ENCODE data around the gene FAM227B. TPM values are rescaled to one million over a fixed set of nuclear protein-coding genes. Genes with fewer than 3 reads are reported as not detected.
"Not testable (repeated sequence)": the region's sequence is repeated elsewhere in the genome, so short reads cannot be mapped to it uniquely, and the experiment has no call there.

FAM227B gene
- polyA plus RNA-seq, 1 donor from 2014 or later, result 13.3 TPM

GRCh38 chr15:49421991-49422390, 198.6 kb downstream of the FAM227B start:
- Mint-ChIP-seq H3K4me3 (peak overlapping the region in 2 of 4 donors; percentile 5 to 18), H3K27ac (peak overlapping the region in 2 of 3 donors; percentile 12 to 46), H3K4me1 (peaks cover 3 to 4% (median 3%) of the 10 kb centered on the region in 3 donors), H3K9me3 (no peaks in the 10 kb centered on the region), H3K27me3 (no peaks in the 10 kb centered on the region), H3K36me3 (no peaks in the 10 kb centered on the region)

- no peak overlapping the region for H3K27ac Mint-ChIP-seq
- peaks cover 3 to 4% (median 3%) of the 10 kb centered on the region in 3 donors for H3K4me1 Mint-ChIP-seq
- no peaks in the 10 kb centered on the region for H3K9me3 Mint-ChIP-seq
- H3K4me3 Mint-ChIP-seq, result no peak overlapping the region
- H3K27me3 Mint-ChIP-seq, result peaks cover 4% of the 10 kb centered on the region
- H3K36me3 Mint-ChIP-seq, result no peaks in the 10 kb centered on the region
Observed at GRCh38 chr15:49418811-49419210, 201.8 kb downstream of the FAM227B start.

GRCh38 chr15:49415638-49416037, 205.0 kb downstream of the FAM227B start:
- no peaks in the 10 kb centered on the region for H3K4me1 Mint-ChIP-seq
- no peak overlapping the region for H3K27ac Mint-ChIP-seq
- no peak overlapping the region for H3K4me3 Mint-ChIP-seq
- H3K9me3 Mint-ChIP-seq, result no peaks in the 10 kb centered on the region
- H3K27me3 Mint-ChIP-seq, result peaks cover 4% of the 10 kb centered on the region
- H3K36me3 Mint-ChIP-seq, result no peaks in the 10 kb centered on the region

DNA sequence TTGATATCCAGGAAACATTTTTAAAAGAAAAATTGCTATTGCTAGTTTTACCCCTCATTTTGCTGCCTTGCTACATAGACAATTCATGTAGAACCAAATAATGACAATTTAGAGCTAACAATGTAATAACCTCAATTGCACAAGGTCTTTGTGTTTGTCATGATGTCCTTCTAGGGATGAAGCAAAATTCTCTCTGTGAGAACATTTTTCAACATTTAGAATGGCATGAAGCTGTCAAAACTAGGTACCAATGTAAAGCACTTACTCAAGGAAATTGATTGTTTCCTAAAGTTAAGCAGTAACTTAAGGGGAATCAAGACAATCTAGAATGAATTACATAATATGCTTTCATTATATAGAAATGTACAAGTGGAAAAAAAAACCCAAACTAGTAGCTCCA, 205.5 kb downstream of the FAM227B start:
- Mint-ChIP-seq H3K27me3 (peaks cover 4% of the 10 kb centered on the region), H3K27ac (no peak overlapping the region), H3K4me3 (no peak overlapping the region), H3K4me1 (no peaks in the 10 kb centered on the region), H3K9me3 (no peaks in the 10 kb centered on the region), H3K36me3 (no peaks in the 10 kb centered on the region)

GRCh38 chr15:49412797-49413196, 207.8 kb downstream of the FAM227B start:
- Mint-ChIP-seq H3K4me1 (no peaks in the 10 kb centered on the region), H3K9me3 (no peaks in the 10 kb centered on the region), H3K27ac (no peak overlapping the region), H3K36me3 (no peaks in the 10 kb centered on the region), H3K27me3 (peaks cover 7% of the 10 kb centered on the region), H3K4me3 (no peak overlapping the region)

DNA sequence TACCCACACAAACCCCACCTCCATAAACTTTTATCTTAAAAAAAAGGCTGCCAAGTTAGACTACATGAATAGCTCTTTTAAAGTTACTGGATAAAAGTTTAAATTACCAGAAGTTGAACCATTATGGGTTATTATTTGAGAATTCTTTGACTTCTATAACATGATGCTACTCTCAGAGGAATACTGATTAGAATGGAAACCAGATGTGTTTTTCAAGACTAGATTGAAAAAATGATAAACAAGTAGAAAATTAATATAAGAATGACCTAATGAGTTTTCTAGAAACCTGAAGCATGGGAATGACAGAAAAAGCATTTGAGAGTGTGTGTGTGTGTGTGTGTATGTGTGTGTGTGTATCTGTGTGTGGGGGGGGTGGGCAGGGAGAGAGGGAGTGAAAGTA, 210.0 kb downstream of the FAM227B start:
- no peak overlapping the region for H3K27ac Mint-ChIP-seq
- peaks cover 7% of the 10 kb centered on the region for H3K27me3 Mint-ChIP-seq
- no peaks in the 10 kb centered on the region for H3K4me1 Mint-ChIP-seq
- no peaks in the 10 kb centered on the region for H3K9me3 Mint-ChIP-seq
- H3K36me3 Mint-ChIP-seq, result no peaks in the 10 kb centered on the region
- no peak overlapping the region for H3K4me3 Mint-ChIP-seq

DNA sequence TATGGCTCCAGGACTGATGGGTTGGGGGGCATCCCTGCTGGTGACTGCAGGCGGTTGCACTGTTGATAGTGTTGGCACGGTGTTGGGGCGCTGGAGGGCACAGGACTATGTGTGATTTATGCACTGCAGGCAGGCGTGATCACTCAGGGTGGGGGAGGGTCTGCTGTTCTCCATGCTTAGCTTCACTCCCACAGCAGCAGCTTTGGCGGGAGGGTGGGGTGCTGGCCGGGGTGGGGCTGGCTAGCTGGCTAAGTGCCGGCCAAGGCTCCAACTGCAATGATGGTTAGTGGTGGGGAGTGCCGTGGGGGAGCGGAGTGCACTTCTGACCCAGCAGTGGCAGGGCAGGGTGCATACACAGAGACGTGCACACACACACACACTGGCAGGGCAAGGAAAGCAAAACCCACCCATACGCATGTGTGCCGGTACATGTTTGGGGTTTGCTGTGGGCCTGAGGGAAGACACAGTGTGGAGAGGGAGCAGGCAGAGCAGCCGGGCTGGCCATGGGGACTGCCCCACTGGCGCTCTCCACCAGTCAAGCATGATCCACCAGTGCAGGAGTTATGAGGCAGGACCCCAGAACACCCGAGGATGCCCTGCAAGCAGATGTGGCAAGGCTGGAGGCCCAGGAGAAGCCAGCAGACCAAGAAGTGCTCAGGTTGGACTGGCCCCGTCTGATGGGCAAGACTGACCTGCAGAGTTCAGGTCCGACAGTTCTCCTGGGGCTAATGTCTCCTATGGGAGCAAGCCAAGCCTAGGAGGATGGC, 214.1 kb downstream of the FAM227B start:
- Mint-ChIP-seq H3K27ac (no peak overlapping the region), H3K4me3 (no peak overlapping the region)

DNA sequence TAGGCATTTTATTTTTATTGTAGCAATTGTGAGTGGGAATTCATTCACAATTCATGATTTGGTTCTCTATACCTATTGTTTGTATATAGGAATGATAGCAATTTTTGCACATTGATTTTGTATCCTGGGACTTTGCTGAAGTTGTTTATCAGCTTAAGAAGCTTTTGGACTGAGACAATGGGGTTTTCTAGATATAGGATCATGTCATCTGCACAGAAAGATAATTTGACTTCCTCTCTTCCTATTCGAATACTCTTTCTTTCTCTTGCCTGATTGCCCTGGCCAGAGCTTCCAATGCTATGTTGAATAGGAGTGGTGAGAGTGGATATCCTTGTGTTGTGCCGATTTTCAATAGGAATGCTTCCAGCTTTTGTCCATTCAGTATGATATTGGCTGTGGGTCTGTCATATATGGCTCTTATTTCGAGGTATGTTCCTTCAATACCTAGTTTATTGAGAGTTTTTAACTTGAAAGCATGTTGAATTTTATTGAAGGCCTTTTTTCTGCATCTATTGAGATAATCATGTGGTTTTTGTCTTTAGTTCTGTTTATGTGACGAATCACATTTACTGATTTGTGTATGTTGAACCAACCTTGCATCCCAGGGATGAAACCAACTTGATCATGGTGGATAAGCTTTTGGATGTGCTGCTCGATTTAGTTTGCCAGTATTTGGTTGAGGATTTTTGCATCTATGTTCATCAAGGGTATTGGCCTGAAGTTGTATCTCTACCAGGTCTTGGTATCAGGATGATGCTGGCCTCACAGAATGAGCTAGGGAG, 217.9 kb downstream of the FAM227B start:
- H3K9me3 Mint-ChIP-seq, H3K27me3 Mint-ChIP-seq, H3K27ac Mint-ChIP-seq, H3K4me1 Mint-ChIP-seq, H3K36me3 Mint-ChIP-seq, H3K4me3 Mint-ChIP-seq: not testable (repeated sequence)

More for the DNA sequence above, 214.1 kb downstream of the FAM227B start:
- no peaks in the 10 kb centered on the region for H3K4me1 Mint-ChIP-seq
- H3K36me3 Mint-ChIP-seq, result no peaks in the 10 kb centered on the region
- peaks cover 2 to 4% (median 3%) of the 10 kb centered on the region in 3 donors for H3K9me3 Mint-ChIP-seq
- peaks cover 3% of the 10 kb centered on the region for H3K27me3 Mint-ChIP-seq

DNA sequence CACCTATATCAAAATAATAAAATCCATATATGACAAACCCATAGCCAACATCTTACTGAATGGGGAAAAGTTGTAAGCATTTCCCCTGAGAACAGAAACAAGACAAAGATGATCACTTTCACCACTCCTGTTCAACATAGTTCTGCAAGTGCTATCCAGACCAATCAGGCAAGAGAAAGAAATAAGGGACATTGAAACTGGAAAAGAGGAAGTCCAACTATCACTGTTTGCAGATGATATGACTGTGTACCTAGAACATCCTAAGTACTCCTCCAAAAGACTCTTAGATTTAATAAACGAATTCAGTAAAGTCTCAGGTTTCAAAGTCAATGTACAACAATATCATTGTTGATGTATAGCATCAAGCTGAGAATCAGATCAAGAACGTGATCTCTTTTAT, 233.1 kb downstream of the FAM227B start:
- Mint-ChIP-seq H3K4me3 (no peak overlapping the region), H3K27me3 (peaks cover 2% of the 10 kb centered on the region)

GRCh38 chr15:49383266-49383665, 237.4 kb downstream of the FAM227B start:
- Mint-ChIP-seq H3K27me3 (peaks cover 2% of the 10 kb centered on the region), H3K9me3 (peaks cover 0 to 2% (median 0%) of the 10 kb centered on the region in 3 donors), H3K27ac (no peak overlapping the region), H3K36me3 (no peaks in the 10 kb centered on the region), H3K4me1 (peaks cover 0 to 2% (median 0%) of the 10 kb centered on the region in 3 donors), H3K4me3 (no peak overlapping the region)

More for the DNA sequence above, 233.1 kb downstream of the FAM227B start:
- Mint-ChIP-seq H3K27ac (no peak overlapping the region), H3K9me3 (peaks cover 0 to 2% (median 0%) of the 10 kb centered on the region in 3 donors), H3K4me1 (peaks cover 0 to 2% (median 0%) of the 10 kb centered on the region in 3 donors), H3K36me3 (no peaks in the 10 kb centered on the region)

DNA sequence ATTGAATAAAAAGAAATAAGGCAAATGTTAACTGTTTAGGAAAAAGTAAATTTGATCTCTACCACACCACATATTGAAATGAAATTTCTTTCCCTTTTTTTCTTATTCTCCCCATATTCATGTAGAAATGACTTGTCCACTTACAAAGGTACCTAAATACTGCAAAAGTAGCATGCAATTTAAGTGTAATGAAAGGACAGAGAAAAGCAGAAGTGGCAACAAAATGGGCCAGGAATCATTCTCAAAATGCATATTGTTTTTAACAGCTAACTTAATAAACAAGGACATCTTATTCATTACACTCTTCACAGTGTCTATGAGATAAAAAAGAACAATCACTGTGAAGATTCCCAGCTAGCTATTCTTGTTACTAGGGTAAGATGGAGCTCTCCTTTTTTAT, 238.2 kb downstream of the FAM227B start:
- Mint-ChIP-seq H3K27me3 (peaks cover 2% of the 10 kb centered on the region), H3K4me3 (no peak overlapping the region), H3K27ac (no peak overlapping the region), H3K9me3 (peaks cover 0 to 2% (median 0%) of the 10 kb centered on the region in 3 donors), H3K4me1 (peaks cover 0 to 1% (median 0%) of the 10 kb centered on the region in 3 donors), H3K36me3 (peaks cover 2% of the 10 kb centered on the region)

- Mint-ChIP-seq H3K27me3 (peaks cover 2% of the 10 kb centered on the region), H3K4me3 (no peak overlapping the region), H3K9me3 (peaks cover 0 to 2% (median 0%) of the 10 kb centered on the region in 3 donors), H3K4me1 (no peaks in the 10 kb centered on the region), H3K36me3 (peaks cover 2% of the 10 kb centered on the region), H3K27ac (no peak overlapping the region)
Observed at GRCh38 chr15:49380912-49381311, 239.7 kb downstream of the FAM227B start.

DNA sequence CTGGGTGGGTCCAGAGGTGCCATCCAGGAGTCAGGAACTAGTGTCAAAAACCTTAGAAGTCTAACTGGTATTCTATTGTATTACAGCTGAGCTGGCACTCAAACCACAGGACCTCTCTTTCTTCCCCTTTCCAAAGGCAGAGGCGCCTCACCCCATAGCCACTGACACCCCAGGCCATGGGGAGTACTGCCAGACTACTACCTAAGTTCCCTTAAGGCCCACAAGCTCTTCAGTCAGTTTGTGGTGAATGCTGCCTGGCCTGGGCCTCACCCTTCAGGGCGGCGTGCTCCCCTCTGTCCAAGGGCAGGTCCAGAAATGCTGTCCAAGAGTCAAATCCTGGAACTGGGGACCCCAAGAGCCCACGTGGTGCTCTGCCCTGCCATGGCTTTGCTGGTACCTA, 240.6 kb downstream of the FAM227B start:
- Mint-ChIP-seq H3K4me1 (no peaks in the 10 kb centered on the region), H3K36me3 (peaks cover 2% of the 10 kb centered on the region), H3K9me3 (no peaks in the 10 kb centered on the region), H3K4me3 (no peak overlapping the region), H3K27ac (no peak overlapping the region), H3K27me3 (peaks cover 2% of the 10 kb centered on the region)

DNA sequence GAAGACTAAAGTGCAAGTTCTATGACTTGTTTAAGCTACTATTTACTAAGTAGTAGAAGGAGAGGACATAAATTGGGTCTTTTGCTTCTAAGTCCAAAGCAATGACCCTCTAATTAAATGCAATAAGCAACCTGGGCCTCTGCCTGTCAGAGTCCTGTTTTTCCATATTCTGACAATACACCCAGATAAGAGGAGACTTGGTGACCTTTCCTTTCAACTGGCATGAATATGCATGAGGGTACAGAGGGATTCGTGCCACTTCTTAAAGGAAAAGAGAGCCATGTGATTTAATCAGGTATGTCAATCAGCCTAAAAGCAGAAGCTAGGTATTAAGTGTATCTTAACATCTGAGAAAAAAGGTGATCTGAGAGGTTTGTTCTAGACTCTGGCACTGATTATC, 248.3 kb downstream of the FAM227B start:
- H3K27me3 Mint-ChIP-seq, result no peaks in the 10 kb centered on the region
- H3K4me1 Mint-ChIP-seq, result no peaks in the 10 kb centered on the region
- H3K4me3 Mint-ChIP-seq, result no peak overlapping the region
- no peak overlapping the region for H3K27ac Mint-ChIP-seq
- no peaks in the 10 kb centered on the region for H3K36me3 Mint-ChIP-seq
- no peaks in the 10 kb centered on the region for H3K9me3 Mint-ChIP-seq

DNA sequence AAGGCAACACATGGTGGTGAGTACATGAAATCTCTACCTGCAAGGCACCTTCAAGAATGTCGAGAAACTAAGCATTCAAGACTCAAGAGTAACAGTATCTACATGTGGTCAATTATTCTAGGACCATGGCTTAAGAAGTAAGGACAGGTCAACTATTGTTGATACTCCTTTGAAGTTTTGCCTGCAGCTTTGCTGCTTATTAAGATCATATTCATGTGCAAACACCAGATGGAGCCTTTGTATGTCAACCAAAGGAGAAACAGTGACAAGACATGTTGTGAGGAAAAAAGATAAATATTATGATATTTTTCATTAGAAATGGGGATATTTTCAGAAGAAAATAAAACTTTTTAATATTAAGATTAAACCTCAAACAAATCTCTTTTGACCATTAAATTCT, 249.8 kb downstream of the FAM227B start:
- Mint-ChIP-seq H3K9me3 (peaks cover 0 to 2% (median 1%) of the 10 kb centered on the region in 3 donors), H3K27ac (no peak overlapping the region), H3K36me3 (peaks cover under 1% of the 10 kb centered on the region), H3K27me3 (no peaks in the 10 kb centered on the region), H3K4me1 (no peaks in the 10 kb centered on the region), H3K4me3 (no peak overlapping the region)

Measured in IgD-negative memory B cell (primary cell).